Stimulated activated CD8-positive, alpha-beta memory T cell treated with anti-CD3 and anti-CD28 coated beads, Interleukin-2, amount 100 ng/mL, for 48 hours (primary cell): ENCODE measurements around the gene PBXIP1.

Source experiments
- DNase-seq, 2 donors: peaks; one replicate each; pipeline ENCODE4 v3.0.0-alpha.2; 2020; ENCODE audit warnings: low read depth in 2 of 2

PBXIP1 gene

DNA sequence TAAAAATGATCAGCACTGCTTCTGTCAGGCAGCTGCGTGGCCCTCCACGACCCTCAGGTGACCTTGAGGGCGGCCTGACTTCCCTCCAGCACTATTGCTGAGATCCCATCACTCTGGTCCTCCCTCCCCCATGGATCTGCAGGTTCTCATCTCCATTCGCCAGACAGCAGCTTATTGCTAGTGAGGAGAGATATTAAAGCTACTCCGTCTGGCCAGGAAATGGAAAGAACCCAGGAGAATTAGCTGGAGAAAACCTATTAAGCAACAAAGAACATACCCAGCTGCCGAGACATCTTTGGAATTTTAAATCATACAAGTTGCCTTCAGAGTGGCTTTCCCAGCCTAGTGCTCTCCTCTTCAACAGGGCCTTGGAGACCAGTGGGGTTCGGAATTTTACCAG is 60.1 kb downstream of the PBXIP1 start:
- DNase-seq: no peak
